ENCODE results near the gene TMEM151B. TPM values are rescaled to one million over a fixed set of nuclear protein-coding genes. Genes with fewer than 3 reads are reported as not detected.

TMEM151B gene
- total RNA-seq, 2 donors from 2014 or later: not detected

DNA sequence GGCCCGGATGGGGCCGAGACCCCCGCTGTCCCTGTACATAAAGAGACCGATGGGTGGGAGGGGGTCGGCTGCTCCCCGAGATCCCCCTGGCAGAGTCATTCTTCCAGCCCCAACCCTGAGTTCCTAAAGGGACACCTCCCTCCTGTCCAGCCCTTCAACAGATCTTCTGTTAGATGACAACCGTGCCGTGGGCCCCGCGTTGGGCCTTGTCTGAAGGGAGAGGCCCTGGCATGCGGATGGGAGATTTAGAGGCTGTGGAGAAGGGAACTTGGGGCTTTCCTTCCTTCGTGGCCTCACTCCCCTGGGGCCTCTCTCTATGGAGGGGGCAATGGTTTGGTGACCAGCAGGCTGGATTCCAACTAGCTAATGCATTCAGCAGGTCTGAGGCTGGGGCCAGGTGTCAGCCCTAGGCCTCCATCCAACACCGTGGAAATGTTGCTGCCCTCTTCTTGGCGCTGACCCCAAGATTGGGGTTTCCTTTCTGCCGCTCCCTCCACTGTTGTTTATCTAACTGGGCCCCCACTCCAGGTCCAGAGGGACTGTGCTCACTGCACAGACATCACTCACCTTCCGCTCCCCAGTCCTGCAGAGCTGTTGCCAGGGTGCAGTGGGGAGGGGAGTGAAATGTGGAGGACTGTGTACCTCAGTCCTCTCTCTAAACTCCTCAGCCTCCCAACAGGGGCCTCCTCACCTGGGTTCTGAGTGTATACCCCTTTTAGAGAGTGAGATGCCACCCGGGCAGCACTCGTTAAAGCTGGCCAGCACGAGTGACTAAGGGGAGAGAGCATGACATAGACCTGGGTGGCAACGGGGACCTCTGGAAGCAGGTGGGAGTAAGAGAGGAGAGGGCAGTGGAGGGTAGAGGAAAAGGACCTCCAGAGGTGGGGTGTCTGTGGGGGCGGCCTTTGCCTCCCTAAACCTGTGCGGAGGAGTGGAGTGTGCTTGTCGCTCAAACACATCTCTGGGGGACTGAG, 6.7 kb downstream of the TMEM151B start:
- no peak overlapping the region for H3K4me3 ChIP-seq
- H3K9me3 ChIP-seq: no peaks in the 10 kb centered on the region
- TF ChIP-seq, protein P1, sequence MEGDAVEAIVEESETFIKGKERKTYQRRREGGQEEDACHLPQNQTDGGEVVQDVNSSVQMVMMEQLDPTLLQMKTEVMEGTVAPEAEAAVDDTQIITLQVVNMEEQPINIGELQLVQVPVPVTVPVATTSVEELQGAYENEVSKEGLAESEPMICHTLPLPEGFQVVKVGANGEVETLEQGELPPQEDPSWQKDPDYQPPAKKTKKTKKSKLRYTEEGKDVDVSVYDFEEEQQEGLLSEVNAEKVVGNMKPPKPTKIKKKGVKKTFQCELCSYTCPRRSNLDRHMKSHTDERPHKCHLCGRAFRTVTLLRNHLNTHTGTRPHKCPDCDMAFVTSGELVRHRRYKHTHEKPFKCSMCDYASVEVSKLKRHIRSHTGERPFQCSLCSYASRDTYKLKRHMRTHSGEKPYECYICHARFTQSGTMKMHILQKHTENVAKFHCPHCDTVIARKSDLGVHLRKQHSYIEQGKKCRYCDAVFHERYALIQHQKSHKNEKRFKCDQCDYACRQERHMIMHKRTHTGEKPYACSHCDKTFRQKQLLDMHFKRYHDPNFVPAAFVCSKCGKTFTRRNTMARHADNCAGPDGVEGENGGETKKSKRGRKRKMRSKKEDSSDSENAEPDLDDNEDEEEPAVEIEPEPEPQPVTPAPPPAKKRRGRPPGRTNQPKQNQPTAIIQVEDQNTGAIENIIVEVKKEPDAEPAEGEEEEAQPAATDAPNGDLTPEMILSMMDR (IDR thresholded peaks at IDR 0.05): no peak
- ATAC-seq (ENCODE audit: insufficient number of reproducible peaks, low FRiP score, low read depth): no peak
- H3K36me3 ChIP-seq: no peaks in the 10 kb centered on the region
- no peak overlapping the region for H3K27ac ChIP-seq
- H3K27me3 ChIP-seq (replicated peaks; ENCODE audit: insufficient read depth): no peaks in the 10 kb centered on the region
- H3K4me1 ChIP-seq (ENCODE audit: control insufficient read depth in 1 of 2, low read depth in 2 of 2): peaks cover 0 to 14% of the 10 kb centered on the region in 2 donors
- no peak for DNase-seq (ENCODE audit: low spot score)

DNA sequence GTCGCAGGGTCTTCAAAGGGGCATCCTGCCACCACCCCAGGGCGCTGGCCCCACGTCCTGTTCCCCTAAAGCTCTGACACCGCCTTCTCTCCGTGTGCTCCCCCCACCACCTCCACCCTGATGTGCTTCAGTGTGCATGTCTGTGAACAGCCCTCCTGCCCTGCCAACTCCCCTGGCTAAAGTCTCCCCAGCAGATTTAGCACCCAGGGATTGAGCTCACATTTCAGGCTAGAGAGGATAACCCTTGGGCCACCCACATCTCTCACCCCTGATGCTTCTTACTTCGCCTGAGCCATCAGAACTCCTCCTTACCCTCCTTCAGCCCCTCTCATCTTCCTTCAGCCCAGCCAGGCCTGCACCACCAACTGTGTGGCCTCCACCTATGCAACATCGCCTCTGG, 7.5 kb downstream of the TMEM151B start:
- ATAC-seq (ENCODE audit: insufficient number of reproducible peaks, low FRiP score, low read depth) (no peak), DNase-seq (ENCODE audit: low spot score) (no peak)
- Histone ChIP-seq H3K9me3 (no peaks in the 10 kb centered on the region), H3K36me3 (no peaks in the 10 kb centered on the region), H3K27me3 (replicated peaks; ENCODE audit: insufficient read depth) (no peaks in the 10 kb centered on the region), H3K27ac (no peak overlapping the region), H3K4me1 (ENCODE audit: control insufficient read depth in 1 of 2, low read depth in 2 of 2) (peaks cover 0 to 11% of the 10 kb centered on the region in 2 donors), H3K4me3 (no peak overlapping the region)
- TF ChIP-seq, protein P1 (IDR thresholded peaks at IDR 0.05): no peak

DNA sequence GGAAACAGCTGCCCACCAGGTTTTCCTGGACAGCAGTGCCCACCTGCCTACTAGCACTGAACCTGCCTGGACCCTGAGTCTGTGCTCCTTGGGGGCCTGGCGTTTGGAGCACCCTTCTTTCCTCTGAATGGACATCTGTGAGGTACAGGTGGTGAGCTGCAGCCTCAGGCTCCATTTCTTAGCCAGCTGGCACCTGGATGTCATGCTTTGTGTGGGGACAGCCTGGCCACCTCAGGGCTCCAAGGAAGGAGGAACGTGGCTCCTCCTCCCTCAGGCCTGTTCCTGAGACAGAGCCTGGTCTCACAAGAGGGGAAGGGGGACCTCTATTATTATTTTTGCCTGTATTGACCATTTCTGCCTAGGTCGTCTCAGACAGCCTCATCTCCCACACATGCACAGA, 8.1 kb downstream of the TMEM151B start:
- Histone ChIP-seq H3K9me3 (no peaks in the 10 kb centered on the region), H3K27me3 (replicated peaks; ENCODE audit: insufficient read depth) (no peaks in the 10 kb centered on the region), H3K36me3 (no peaks in the 10 kb centered on the region), H3K27ac (no peak overlapping the region), H3K4me3 (no peak overlapping the region), H3K4me1 (ENCODE audit: control insufficient read depth in 1 of 2, low read depth in 2 of 2) (peaks cover 0 to 11% of the 10 kb centered on the region in 2 donors)
- ATAC-seq (ENCODE audit: insufficient number of reproducible peaks, low FRiP score, low read depth) (no peak), DNase-seq (ENCODE audit: low spot score) (no peak)
- TF ChIP-seq, protein P1 (IDR thresholded peaks at IDR 0.05): no peak

DNA sequence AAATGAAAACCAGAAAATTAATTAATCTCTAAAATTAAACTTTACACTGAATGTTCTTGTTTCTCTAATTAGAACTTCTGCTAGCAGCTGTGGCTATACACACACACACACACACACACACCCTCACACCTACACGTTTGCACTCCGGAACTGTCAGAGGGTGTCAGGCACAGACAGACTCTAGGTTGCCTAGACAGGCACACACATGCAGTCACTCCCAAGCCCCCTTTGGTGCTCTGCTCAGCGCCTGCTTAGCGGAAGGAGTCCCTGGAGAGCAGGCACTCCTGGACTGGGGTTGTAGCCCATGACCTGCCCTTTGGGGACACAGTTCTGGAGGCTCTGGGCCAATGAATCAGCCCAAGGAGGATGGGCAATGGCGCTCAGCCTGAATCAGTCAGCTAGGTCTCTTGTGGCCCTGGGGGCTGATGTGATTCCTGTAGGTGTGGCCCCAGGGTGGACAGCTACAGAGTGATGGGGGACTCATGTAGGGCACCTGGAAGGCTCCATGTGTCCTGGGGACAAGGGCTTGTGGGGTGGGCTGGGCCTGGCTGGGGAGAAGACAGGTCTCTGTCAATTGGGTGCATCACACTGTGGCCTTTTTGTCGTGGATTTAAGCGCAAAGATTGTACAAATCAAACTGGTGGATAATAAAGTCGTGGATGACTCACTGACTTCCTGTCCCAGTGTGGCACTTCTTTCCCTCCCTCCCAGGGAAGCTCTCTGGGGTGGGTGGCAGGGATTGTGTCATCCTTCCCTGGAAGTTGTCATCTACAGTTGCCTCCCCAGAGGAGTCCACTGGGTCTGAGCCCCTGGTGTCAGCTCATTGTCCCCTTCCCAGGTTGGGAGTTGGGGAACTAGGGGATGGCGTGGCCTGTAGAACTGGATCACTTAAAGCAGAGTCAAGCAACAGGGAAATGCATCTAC, 8.8 kb downstream of the TMEM151B start:
- Histone ChIP-seq H3K27me3 (replicated peaks; ENCODE audit: insufficient read depth) (no peaks in the 10 kb centered on the region), H3K4me1 (ENCODE audit: control insufficient read depth in 1 of 2, low read depth in 2 of 2) (peaks cover 0 to 11% of the 10 kb centered on the region in 2 donors), H3K27ac (no peak overlapping the region), H3K36me3 (no peaks in the 10 kb centered on the region), H3K4me3 (no peak overlapping the region), H3K9me3 (no peaks in the 10 kb centered on the region)
- TF ChIP-seq, protein P1 (IDR thresholded peaks at IDR 0.05): no peak
- no peak for DNase-seq (ENCODE audit: low spot score)
- no peak for ATAC-seq (ENCODE audit: insufficient number of reproducible peaks, low FRiP score, low read depth)

DNA sequence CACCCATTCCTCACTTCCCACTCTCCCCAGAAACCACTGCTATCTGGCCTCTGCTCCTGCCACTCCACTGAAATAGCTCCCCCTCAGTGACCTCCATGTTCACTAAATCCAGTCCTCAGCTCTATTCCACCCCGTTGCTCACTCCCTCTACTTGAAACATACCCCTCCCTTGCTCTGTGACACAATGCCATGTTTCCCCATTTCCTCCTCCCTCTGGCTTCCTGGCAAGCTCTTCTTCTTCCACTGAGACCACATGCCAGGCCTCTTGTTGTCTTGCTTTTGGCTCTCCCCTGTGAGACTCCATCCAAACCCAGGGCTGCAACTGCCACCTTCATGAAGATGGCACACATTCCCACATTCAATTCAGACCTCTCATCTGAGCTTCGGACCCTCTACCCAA, 13.9 kb downstream of the TMEM151B start:
- H3K36me3 ChIP-seq: no peaks in the 10 kb centered on the region
- no peaks in the 10 kb centered on the region for H3K9me3 ChIP-seq
- no peak overlapping the region for H3K27ac ChIP-seq
- ATAC-seq (ENCODE audit: insufficient number of reproducible peaks, low FRiP score, low read depth) (no peak), DNase-seq (ENCODE audit: low spot score) (no peak)
- peaks cover 0 to 3% of the 10 kb centered on the region in 2 donors for H3K4me1 ChIP-seq (ENCODE audit: control insufficient read depth in 1 of 2, low read depth in 2 of 2)
- no peak overlapping the region for H3K4me3 ChIP-seq
- TF ChIP-seq, protein P1 (IDR thresholded peaks at IDR 0.05): no peak
- H3K27me3 ChIP-seq (replicated peaks; ENCODE audit: insufficient read depth): no peaks in the 10 kb centered on the region

Data from thoracic aorta (tissue), 2 donors.